HG03175 (cell line): ENCODE results near the gene BBC3.
A peak's percentile ranks its signal among the peaks of the same experiment; 100 is the strongest.
"Not testable (repeated sequence)": the region's sequence is repeated elsewhere in the genome, so short reads cannot be mapped to it uniquely, and the experiment has no call there.

Source experiments
- ATAC-seq: cut with Tn5 transposase; IDR thresholded peaks from one replicate; pipeline ENCODE4 v1.9.1; 2021; ENCODE audit warnings: mild to moderate bottlenecking, moderate library complexity; ENCODE audit not compliant: unreplicated experiment

Gene BBC3, protein sequence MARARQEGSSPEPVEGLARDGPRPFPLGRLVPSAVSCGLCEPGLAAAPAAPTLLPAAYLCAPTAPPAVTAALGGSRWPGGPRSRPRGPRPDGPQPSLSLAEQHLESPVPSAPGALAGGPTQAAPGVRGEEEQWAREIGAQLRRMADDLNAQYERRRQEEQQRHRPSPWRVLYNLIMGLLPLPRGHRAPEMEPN

DNA sequence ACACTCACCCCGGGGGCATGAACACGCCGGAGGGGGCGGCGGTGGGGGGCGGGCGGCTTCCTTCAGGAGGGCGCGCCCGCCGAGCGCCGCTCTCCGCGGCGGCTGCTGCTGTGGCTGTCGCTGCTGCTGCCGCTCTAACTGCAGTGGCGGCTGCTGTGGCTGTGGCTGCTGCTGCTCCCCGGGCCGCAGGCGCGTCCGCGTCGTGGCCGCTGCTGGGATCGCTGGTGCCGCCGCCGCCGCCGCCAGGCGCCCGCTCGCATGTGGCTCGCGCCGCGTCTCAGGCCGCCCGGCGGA is at the start of gene BBC3:
BBC3 (minus strand) TSS at position 279 of the 294 bp plus-strand sequence. CDS start 2,768 bp downstream, outside the sequence.
- peak; percentile 22 for ATAC-seq

DNA sequence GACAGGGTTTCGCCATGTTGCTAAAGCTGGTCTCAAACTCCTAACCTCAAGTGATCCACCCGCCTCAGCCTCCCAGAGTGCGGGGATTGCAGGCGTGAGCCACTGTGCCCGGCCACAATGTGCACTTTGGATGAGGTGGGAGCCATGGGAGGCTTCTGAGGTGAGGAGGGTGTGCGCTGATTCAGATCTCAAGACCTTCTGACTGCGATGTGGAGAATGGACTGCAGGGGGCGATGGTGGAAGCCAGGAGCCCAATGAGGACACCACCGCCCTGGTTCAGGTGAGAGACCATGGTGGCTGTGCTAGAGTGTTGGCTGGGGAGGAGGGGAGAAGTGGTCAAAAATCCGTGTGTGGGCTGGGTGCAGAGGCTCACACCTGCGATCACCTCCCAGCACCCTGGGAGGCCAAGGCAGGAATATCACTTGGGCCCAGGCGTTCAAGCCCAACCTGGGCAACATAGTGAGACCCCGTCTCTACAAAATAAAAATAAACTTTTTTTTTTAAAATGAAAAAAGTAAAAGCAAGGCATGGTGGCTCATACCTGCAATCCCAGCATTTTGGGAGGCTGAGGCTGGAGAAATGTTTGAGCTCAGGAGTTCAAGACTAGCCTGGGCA is 49.3 kb upstream of the BBC3 start:
- ATAC-seq: no peak

DNA sequence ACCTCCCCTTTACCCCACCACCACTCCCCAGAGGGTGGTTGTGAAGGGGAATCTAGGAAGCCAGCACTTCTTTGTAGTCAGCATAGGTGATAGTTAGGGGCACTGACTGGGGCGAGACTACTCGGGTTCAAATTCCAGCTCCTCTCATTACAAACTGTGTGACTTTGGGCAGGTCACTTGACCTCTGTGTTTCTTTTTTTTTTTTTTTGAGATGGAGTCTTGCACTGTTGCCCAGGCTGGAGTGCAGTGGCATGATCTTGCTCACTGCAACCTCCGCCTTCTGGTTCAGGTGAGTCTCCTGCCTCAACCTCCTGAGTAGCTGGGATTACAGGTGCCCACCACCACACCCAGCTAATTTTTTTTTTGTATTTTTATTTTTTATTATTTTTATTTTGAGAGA is 45.5 kb upstream of the BBC3 start:
- not testable (repeated sequence) for ATAC-seq

DNA sequence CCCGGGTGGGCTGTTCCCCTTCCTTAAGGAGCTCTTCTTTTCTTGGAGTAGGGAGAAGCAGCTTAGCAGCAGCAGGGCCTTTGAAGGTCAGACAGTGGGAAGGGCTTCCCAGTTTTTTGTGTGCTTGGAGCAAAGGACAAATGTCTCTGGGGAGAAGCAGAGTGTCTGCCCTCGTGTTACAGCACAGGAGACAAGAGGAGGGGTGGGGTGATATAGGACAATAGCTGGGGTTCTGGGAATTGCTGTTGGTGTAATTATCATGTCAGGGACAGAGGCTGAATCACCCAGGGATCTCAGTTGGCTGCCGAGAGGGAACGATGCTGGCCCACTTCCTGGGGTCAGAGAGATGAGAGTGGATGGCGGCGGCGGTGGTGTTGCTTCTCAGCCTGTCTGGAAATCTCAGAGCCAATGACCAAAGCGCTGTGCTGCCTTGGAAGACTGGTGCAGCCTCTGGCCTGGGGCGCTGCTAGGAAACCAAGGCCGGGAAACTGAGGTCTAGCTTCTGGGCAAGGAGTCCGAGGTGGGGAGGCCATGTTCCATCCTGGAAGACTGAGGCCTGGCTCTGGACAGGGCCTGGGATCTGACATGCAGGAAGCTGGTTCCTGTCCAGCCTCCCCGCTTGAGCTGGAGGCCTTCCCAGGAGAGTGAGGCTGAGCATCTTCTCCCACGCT is 44.9 kb upstream of the BBC3 start:
- ATAC-seq: no peak

DNA sequence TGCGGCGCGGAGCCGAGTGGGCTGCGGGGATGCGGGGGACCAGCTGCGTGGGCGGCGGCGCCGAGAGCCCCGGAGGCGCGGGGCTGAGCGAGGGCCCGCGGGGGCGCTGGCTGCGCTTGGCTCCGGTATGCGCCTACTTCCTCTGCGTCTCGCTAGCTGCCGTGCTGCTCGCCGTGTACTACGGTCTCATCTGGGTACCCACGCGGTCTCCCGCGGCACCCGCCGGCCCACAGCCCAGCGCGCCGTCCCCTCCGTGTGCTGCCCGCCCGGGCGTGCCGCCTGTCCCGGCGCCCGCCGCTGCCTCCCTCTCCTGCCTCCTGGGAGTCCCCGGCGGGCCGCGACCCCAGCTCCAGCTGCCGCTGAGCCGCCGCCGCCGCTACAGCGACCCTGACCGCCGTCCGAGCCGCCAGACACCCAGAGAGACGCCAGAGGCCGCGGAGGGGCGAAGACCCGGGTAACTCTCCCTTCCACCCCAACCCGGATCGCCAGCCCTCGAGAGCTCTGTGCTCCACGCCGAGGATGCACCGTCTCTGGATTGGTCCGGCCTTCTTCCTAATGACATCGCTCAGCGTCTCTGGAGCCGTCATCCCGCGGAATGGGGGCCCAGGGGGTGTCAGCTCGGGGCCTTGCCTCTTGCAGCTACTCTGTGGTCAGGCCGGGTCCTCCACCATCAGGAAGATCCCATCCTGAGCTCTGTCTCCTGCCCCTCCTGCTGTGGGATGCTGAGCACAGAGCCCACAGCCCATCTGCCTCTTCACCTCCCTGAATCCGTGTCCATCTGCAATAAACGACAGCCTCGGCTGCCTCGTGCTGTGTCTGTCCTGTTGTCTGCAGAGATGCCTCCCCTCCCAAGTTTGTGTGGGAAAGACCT is 44.1 kb upstream of the BBC3 start:
- no peak for ATAC-seq

DNA sequence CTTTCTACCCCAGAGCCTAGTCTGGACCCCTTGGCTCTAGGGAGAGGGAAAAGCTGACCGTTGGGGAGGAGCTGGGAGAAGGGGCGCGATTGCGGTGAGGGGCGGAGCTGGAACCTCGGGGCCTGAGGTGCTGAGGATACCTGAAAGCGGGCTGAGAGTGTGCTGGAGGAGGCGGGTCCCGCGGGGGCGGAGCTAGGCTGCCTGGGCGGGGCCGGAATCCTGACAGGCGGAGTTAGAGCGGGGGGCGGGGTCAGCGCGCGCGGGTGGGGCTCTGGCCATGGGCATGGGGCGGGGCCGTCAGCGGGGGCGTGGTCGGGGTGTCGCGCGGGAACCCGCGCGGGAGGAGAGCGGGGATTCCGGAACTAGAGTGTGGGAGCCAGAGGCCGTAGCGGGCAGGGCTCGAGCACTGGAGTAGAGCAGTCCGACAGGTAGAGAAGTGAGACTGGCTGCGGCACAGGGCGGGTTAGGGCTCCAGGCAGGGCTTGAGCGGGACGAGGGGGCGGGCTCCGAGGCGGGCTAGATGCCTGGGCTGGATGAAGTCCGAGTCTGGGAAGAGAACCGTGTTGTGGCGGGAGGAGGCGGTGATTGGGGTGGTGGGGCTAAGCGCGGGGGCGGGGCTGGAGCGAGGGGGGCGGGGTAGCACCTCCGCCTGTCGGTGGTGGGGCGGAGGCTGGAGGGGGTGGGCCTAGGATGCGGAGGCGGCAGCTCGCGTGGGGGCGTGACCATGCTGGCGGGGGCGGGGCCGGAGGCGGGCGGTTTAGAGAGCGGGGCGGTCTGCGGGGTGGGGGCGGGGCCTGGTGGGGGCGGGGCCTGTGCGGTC is 43.3 kb upstream of the BBC3 start, which contains the start of gene INAFM1:
INAFM1 (plus strand) TSS at position 815 of the 820 bp plus-strand sequence. CDS start 35 bp downstream, outside the sequence.
- ATAC-seq: peak; percentile 62

DNA sequence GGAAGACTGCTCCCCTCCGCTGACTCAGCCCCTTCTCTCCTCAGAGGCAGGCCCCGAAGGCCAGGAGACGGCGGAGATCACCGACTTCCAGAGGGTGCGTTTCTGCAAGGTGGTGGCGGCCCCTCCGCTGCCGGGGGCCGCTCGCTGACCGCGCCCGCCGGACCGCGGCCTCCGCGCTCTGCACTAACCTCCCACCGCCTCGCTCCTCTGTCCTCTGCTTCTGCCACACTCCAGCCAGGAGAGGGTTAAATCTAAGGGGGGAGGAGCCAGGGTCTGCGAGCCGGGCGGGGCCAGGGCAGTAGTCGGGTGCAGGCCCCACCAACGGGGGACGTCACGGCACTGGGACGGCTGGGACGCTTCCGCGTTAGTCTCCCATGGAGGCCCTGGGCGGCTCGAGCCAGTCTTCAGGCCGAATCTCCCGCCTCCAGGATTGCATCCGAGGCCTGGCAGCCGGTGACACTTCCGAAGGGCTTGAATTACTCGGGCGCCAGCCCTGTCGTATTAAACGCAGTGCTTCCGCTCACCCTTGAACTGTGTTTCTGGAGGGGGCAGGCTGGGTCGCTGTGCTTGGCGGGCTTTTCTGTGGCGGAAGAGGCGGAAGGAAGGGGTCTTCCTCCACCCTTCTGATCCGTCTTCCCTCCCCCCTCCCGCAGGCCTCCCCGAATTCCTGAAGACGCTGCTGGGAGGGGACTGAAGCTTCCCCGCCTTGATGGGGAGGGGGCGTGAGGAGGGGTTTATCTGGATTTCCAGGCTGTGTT is 42.5 kb upstream of the BBC3 start:
- peak; percentile 60 for ATAC-seq

DNA sequence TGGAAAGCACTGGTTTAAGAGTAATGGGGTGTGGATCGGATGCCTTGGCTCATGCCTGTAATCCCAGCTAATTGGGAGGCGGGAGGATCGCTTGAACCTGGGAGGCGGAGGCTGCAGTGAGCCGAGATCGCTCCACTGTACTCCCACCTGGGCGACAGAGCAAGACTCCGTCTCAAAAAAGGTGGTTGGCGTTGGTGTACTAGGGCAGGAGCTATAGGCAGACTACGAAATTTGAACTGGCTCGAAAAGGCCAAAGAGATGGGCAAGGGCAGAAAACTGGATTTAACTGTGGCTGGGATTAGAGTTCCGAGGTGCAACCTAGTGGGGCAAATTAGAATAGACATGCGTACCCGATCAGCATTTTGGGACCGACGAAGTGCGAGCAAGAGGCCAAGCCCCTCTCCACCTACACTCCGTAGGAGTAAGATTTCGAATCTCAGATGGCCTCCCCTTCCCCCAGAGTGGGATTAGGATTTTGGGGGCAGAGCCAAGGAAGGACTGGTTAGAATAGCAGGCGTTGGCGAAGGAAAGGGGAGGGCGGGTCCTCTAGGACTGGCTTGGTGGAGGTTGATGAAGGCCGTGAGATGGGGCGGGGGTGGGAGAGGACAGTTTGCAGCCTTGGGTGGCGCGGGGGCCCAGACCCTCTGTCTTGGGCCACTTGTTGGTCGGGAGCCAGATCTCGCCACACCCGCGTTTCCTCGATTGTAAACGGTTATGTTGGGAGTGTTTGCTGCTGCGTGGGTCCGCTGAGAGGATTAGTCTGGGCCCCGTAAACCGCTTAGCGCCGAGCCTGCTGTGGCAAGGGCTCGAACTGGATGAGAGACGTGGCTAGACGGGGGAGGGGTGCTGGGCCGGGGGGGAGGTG is 41.7 kb upstream of the BBC3 start:
- ATAC-seq: no peak

DNA sequence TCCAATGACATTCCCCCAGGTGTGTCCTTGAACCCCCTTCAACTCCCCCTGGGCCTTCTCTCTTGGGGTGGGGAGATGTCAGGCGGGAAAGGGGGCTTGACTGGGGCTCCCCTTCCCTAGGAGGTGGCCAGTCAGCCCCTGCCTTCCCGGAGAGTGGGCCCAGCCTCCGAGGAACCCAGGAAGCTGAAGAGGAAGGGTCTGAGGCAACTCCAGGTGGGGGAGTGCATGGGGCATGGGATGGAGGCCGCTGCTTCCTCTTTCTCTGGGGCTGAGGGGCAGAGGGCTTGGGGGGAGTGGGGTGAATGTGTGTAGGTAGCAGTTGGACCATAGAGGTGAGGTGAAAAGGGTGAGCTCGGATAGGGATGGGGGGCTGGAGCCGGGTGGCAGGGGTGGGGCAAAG is 41.0 kb upstream of the BBC3 start:
- no peak for ATAC-seq

DNA sequence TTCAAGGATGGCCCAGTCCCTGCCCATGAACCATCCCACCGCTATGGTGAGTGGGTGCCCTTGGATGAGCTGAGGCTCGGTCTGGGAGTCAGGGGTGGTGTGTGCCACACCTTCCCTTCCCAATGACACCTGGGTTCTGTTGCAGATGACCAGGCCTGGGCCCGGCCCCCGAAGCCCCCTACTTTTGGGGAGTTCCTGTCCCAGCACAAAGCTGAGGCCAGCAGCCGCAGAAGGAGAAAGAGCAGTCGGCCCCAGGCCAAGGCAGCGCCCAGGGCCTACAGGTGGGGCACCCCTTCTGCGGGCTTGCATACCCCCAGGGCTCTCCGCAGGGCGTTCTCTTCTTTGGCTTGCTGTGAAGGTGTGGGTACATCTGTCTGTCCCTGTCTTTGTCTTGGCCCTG is 39.4 kb upstream of the BBC3 start:
- ATAC-seq: no peak

DNA sequence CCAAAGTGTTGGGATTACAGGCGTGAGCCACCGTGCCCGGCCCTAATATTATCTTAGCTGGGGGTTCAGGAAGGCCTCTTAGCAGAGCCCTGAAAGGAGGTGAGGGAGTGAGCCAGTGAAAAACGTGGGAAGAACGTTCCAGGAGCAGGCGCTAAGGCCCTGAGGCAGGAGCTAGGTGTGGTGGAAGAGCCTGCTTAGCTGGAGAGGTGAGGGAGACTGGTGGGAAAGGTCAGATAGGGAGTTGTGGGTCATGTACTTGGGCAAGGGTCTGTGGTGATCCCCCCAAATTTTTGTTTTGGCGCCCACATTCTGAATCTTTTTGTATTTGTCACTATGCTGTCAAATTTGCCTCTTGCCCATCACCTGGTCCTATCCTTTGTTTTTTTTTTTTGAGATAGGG is 38.6 kb upstream of the BBC3 start:
- ATAC-seq: no peak

DNA sequence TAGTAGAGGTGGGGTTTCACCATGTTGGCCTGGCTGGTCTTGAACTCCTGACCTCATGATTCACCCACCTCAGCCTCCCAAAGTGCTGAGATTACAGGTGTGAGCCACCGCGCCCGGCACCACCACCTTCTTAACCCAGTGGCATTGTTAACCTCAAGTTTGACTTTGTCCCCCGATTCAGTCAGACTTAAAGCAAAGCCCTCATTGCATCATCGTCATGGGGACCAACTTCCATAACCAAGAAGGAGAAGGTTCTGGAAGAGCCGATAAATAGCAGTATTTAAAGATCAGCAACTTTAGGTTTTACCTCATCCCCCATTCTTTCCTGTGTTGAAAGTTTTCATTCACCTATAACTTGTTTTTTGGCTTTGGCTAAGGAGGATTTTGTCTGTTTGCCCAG is 37.0 kb upstream of the BBC3 start:
- no peak for ATAC-seq

DNA sequence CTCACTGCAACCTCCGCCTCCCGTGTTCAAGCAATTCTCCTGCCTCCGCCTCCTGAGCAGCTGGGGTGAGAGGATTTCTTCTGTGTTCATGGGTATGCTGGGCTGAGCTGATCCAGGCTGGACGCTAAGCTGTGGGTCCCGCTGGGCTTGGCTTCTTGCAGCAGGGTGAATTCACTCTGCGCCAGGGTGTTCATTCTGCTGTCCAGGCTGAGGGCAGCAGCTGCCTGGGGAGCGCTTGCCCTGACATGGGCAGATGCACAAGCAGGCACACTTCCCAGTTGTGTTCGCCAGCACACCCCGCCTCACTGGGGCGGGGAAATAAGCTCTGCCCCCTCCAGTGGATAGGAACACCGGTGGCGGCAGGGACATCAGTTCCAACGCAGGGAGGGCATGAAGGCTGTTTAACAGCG is 36.4 kb upstream of the BBC3 start:
- ATAC-seq: no peak

DNA sequence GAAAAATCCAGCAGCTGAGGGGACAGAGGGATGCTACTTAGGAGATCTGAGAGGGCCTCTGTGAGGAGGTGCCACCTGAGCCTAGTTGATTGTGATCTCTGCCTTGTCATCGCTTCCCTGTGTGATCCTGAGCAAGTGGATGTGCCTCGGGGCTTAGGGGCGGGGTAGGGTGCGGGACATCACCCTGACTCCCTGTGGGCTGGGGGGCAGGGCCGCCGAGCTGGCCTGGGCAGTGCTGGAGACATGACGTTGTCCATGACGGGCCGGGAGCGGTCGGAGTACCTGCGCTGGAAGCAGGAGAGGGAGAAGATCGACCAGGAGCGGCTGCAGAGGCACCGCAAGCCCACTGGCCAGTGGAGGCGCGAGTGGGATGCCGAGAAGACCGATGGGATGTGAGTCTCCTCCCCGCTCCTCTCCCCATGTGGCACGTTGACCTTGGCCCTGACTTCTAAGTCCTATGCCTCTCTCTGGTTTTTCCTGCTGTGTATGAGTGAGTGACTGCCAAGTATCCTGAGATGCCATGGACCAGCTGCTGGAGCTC is 35.5 kb upstream of the BBC3 start:
- ATAC-seq: no peak

DNA sequence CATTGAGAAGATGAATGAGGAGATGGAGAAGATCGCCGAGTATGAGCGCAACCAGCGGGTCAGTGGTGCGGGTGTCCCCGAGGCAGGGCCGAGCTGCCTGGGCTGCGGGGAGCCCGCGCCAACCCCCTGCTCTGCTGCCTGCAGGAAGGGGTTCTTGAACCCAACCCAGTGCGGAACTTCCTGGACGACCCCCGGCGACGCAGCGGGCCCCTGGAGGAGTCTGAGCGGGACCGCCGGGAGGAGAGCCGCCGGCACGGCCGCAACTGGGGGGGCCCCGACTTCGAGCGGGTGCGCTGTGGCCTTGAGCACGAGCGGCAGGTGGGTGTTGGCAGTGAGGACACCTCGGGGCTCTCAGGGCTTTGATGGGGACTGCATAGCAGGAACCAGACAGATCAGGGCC is 33.6 kb upstream of the BBC3 start:
- no peak for ATAC-seq

DNA sequence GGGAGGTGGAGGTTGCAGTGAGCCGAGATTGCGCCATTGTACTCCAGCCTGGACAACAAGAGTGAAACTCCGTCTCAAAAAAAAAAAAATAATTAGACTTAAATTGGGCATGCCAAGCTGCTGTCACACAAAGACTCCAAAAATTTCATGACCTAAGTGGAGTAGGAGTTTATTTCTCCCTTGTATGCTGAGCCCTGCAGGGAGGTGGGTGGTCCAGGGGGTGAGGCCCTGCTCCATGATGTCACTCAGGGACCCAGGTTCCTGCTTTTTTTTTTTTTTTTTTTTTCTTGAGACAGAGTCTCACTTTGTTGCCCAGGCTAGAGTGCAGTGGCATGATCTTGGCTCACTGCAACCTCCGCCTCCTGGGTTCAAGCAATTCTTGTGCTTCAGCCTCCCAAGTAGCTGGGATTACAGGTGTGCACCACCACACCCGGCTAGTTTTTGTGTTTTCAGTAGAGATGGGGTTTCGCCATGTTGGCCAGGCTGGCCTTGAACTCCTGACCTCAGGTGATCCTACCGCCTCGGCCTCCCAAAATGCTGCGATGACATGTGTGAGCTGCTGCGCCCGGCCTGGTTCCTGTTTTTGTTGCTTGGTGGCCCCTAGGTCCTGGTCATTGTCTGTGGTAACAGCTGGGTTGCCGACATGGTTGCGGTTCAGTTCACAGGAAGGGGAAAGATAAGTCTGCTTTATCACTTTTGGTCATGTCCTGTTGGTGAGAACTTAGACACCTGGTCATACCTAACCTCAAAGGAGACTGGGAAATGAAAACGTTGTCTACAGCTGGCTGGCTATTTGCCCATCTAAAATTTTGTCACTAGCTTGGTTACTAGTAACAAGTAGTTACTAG is 31.2 kb upstream of the BBC3 start:
- peak; percentile 75 for ATAC-seq

DNA sequence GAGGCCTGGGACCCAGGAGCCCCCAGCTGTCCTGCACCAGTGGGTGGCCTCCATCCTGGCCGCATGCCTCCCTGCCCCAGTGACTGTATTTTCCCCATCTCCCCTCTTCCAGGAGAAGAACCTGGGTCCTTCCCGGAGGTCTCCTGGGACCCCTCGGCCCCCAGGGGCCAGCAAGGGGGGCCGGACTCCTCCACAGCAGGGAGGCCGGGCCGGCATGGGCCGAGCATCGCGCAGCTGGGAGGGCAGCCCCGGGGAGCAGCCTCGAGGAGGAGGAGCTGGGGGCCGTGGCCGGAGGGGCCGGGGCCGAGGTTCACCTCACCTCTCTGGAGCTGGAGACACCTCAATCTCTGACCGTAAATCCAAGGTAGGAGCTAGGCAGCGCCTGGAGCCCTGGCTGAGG is 29.5 kb upstream of the BBC3 start:
- ATAC-seq: no peak
